GDM1 (cell line): ENCODE results near the gene UTP11.
"Not testable (repeated sequence)": the region's sequence is repeated elsewhere in the genome, so short reads cannot be mapped to it uniquely, and the experiment has no call there.

Experiments
- DNase-seq: peaks from one replicate; lab custom pipeline; 2025; lab: John Stamatoyannopoulos, UW

Gene UTP11

DNA sequence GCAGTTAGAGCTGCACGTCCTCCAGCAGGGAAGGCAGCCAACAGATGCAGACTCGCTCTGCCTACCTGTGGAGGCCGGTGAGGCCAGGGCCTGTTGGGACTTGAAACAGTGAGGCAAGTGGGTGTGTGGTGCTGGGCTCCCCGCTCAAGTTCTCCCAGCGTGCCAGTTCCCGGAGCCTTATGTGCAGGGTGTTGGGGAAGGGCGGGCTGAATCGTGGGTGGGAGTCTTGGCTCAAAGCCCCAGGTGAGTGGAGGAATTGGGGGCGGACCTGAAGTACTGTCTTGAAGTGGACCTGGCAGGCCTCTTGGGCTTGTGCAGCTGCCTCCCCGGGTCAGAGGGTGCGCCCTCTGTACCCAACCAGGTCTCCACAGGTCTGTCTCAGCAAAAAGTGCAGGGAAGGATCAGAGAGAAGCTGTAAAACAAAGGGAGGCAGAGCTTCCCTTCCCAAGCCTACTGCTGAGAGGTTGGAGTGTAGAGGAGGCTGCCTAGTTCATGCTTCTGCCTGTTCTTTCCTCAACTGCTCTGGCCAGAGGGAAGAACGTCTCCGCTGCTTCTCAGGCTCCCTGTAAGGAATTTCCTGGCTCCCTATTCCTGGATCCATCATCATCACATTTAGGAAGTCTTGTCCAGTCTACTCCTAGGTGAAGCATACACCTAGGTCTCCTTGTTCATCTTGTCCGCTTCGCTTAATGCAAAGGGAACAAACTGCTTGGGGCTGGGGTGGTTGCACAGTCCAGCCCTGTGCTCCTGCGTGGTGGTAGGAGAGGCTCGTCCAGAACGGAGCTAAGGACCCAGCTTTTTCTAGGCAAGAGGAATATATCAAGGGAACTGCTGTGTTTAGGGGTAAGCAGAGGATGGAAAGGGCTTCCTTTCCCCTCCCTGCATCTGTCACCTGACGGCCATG lies 14.9 kb downstream of the UTP11 start:
- DNase-seq = no peak

GRCh38 chr1:38028105-38028591 lies 15.6 kb downstream of the UTP11 start:
- no peak for DNase-seq

DNA sequence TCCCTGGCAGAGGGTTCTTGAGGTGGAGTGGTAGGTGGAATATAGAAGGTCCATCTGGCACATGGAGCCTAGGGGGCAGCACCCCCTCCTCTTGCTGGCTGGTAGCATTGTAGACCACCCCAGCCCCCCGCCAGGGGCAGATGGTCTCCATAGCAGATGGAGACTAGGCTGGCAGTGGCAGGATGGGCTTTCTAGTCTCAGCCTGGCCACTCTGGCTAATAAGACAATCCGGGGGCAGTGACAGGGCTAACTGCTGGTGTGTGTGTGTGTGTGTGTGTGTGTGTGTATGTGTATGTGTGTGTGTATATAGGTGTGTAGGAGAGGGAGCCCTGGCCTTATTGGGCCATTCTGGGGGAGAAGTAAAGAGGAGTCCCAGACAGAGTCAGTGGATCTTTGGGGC lies 16.1 kb downstream of the UTP11 start:
- no peak for DNase-seq

DNA sequence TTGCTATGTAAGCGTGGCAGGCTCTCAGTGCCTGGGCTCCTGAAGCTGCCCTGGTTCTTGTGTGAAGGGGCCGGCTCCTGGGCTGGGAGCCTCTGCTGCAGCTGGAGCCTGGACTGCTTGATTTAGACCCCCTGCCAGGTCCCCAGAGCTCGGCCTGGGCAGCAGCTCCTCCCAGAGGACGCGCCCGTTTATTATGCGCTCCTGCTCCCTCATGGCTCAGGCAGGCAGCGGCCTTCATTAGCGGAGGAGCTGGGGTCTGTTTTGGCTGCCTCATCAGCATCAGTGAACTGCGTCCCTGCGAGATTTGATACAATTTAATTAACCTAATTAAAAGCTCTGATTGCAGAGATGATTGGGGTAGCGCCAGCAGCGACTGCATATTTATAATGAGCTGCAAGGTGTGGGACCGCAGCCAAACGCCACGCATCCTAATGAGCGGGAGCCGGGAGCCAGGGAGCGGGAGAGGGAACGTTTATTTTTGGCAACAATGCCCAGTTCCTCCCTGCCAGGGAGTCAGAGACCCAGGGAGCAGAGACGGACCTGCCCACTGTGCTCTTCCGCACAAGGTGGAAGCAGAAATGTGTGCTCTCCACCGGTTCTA lies 16.6 kb downstream of the UTP11 start:
- DNase-seq = no peak

DNA sequence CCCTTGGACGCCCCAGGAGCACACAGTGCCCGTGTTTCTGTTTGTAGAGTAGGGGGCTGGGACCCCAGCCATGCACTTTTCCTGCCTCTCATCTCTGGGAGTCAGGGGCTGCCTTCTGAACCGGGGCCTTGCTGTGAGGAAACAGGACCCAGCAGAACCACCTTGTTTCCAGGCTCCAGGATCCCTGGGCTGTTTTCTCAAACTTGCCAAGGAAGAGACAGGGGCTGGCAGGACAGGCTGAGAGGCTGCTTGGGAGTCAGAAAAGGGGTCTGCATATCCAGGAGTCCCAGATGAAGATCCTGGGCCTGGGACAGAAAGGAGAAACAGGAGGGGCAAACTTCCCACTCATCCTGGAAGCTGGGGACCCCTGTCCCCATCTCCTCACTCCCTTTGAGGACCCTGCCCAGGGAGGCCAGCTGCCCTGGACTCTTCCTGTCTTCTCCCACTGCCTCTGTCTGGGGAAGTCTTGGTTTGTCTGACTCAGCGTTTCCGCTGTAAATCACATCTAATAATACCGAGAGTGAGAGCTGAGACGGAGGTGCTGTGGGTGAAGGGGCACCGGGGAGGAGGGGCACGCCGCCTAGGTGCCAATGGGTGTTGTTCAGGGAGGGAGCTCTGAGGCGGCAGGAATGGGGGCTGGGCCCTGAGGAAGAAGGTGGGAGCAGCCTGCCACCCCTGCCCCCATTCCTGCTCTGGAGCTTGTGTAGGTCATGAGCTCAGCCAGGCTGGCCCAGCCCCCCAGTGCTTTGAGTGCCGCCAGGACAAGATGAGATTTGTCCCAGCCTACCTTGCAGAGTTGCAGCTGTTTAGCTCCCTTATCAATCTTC lies 17.4 kb downstream of the UTP11 start:
- no peak for DNase-seq

DNA sequence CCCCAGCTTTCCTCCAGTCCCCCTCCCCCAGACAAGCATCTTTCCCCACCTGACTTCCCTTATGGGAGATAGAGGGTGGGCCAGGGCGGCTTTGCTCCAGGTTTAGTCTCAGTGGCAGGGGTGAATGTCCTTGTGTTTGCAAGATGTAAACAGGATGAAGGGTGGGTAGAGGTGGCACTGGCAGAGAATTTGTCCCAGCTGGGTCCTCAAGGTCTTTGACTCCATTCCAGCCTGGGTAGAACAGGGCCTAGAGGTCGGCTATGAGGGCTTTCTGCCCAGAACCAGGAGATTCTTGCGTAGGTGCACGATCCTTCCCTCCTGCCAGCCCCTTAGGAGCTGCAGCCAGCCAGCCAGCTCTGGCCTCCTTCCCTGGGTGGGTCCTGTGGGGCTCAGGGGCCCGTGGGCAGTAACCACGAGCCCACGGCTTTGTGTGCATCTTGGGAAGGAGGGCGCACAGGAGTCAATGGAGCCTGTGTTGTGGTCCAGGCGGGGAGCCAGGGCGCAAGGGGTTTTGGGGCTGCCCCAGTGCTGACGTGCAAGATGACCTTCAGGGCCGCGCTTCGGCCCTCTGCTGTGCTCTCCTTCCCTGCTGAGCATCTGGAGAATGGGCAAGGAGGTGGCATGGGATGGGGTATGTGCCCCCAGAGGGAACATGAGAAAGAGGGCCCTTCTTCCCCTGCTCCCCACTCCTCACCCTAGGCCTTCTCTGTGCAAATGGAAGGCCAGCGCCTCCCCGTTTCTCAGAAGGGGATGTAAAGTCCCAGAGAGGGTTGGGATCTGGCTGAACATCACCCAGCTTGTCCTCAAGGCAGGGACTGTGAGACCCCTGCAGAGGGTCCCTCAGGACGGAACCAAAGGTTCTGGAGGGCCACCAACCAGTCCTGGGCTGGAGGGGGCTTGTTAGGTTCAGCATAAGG lies 18.3 kb downstream of the UTP11 start:
- no peak for DNase-seq

DNA sequence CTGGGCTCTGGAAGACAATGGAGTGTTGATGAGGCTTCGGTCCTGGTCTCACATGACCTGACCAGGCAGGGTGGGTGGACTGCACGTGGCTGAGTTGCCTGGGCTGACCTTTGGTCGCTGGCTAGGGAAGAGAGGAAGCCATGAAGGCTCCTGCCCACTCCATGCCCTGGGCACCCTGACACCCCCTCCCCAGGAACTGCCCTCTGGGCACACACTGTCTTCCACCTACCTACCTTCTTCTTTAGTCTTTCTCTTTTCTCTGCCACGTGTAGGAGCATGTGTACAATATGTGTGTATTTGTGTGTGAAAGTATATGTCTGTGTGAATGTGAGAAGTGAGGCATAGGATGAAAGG lies 19.0 kb downstream of the UTP11 start:
- no peak for DNase-seq

DNA sequence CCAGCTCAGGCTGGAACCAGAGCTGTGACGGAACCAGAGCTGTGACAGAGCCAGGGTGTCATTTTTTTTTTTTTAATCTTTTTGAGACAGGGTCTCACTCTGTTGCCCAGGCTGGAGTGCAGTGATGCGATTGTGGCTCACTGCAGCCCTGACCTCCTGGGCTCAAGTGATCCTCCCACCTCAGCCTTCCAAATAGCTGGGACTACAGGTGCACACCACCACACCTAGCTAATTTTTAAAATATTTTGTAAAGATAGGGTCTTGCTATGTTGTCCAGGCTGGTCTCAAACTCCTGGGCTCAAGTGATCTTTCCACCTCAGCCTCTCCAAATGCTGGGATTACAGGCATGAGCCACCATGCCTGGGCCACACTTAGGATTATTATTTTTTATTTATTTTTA lies 20.5 kb downstream of the UTP11 start:
- not testable (repeated sequence) for DNase-seq

- no peak for DNase-seq
Measured at GRCh38 chr1:38034871-38035270, 22.3 kb downstream of the UTP11 start.

GRCh38 chr1:38037221-38037939 lies 24.8 kb downstream of the UTP11 start:
- DNase-seq = no peak

DNA sequence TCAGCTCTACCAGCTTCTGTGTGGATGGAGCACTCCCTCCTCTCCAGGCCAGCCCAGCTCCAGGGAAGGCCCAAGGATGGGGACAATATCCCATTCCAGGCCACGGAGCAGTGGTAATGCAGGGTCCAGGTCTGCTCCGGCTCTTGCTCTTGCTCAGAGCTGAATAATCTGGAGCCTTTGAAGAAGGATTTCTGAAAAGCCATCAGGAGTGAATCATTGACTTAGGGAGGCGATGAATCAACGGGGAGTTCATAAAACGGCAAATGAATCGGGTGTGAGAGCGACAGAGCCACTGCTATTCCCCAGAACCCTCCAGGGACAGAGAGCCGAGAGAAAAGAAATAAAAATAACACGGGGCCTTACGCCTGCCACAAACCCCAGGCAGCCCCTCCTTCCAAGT lies 26.3 kb downstream of the UTP11 start:
- no peak for DNase-seq

DNA sequence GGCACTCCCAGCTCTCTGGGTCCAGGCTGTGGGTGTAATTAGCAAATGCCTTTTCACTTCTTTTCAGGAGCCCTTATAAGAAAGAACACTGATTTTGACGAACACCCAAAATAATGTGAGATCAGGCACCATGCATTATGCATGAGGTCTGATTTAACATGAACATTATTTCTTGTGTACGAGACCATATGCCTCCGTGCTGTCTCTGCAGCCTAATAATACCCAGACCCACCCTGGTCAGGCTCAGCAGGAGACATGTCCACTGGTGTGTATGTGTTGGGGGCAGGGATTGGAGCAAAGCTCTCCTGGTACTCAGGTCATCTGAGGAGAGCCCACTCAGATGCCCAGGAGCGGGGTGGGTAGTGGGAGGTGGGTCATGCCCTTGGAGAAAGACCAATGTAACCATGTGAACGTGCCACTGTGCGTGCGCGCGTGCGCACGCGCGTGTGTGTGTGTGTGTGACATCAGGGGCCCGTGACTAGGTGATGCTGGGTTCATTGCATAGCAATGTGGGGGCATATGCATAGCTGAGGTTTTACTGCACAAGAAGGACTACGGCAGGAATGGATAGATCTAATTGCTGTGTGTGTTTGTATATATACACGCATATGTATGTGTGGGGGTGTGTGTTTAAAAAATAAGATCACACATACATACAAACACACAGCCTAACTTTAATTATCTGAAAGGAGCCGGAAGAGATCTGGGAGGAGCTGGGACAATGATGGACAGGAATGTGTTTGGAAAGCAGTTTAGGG lies 27.0 kb downstream of the UTP11 start:
- no peak for DNase-seq

- no peak for DNase-seq
Measured at GRCh38 chr1:38041936-38042834, 29.7 kb downstream of the UTP11 start.

DNA sequence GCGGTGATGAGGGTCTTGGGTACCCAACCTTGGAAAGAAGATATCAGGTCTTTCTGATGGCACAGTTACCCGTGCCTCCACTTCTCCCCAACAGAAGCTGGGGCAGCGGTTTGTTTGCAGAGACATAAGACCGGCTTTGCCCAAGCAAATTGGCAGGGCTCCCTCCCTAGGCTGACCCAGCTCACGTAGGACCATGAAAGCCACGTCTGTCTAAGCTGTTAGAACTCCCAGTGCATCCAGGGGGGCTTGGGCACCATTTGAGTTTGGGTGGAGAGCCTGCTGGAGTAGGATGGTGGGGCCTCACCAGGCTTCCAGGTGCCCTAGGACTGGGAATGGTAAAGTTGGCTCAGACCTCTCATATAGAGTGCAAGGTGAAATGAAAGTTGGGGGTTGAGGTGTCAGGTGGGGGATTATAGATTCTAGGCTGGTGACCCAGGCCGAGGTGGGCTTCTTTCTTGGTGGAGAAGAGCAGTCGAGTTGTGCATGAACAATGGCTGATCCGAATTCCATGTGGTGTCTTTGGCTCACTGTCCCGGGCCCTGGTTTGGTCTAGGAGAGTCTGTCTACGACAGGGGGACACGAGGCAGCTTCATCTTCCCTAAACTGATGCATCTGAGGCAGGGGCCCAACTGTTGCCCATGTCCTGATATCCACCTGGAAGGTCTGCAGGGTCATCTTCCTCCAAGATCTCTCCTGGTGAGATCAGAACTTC lies 30.7 kb downstream of the UTP11 start:
- no peak for DNase-seq

DNA sequence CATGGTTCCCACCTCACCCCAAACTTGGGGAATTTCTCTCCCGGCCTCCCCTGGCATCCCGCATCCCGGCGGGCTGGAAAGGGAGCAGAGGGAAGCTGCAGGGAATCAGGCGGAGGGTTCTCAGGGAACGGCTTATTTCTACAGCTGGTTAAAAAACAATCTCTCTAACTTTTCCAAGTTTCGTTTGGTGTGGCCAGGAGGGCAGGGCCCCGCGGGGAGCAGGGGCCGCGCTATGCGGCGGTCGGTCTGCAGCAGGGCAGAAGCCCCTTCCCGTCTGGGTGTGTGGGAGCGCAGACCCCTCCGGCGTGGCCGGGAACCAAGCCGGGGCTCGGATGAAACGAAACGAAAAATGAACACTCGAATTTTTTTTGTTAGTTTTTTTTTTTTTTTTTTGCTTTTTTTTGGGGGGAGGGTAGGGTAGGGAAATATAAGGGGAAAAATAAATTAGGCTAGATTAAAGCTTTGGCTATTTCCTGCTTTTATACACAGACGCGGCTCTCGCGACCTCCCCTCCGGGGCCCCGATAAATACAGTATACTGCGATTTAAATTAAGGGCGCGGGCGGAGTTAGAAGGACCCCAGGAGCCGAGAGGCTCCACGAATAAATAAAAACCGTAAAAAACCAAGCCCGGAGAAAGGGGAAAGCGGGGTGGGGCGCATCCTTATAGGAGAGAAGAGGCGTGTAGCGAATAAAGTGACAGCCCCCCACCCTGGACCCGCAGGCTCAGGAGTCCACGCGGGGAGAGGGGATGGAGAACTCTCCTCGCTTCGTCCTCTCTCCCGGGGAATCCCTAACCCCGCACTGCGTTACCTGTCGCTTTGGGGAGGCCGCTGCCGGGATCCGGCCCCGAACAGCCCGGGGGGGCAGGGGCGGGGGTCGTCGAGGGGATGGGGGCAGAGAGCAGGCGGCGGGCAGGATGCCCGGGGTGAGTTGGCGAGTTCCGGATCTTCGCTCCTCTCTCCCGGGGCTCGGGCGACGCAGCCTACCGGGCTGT lies 32.0 kb downstream of the UTP11 start:
- no peak for DNase-seq

DNA sequence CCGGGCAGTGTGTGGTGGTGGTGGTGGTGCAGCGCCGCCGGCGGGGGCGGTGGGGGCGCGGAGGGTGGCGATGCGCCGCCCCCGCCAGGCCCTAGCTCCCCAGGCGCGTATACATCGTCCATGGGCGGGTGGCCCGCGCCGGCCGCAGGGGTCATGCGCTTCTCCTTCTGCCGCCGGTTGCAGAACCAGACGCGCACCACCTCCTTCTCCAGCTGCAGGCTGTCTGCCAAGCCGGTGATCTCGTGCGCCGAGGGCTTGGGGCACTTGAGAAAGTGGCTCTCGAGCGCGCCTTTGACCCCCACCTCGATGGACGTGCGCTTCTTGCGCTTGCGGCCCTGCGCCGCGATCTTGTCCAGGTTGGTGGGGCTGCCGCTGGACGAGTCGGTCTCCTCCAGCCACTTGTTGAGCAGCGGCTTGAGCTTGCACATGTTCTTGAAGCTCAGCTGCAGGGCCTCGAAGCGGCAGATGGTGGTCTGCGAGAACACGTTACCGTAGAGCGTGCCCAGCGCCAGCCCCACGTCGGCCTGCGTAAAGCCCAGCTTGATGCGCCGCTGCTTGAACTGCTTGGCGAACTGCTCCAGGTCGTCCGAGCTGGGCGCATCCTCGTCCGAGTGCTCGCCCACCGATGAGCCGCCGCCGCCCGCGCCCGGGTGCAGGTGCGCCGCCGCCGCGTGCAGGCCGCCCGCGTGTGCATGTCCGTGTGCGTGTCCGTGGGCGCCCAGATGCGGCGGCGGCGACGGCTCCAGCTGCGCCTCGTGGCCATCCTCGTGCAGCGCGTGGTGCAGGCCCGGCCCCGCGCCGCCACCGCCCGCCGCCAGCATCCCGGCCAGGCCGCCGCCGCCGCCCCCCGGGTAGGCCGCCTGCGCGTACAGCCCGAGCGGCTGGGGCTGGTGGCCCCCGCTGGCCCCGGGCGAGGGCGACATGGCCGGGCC lies 33.1 kb downstream of the UTP11 start:
- no peak for DNase-seq
